GM23248 (cell line): ENCODE results near the gene LDHAL6A. TPM values are rescaled to one million over a fixed set of nuclear protein-coding genes. Genes with fewer than 3 reads are reported as not detected.

ENCODE experiments used
- DNase-seq: peaks from one replicate; pipeline ENCODE4 v3.0.0-alpha.2; 2015
- H2AFZ ChIP-seq: fragments of 200-600 bp; sonication (generic); 2 replicates; pipeline ENCODE4 v1.6.1; 2016; ENCODE audit warnings: antibody characterized with exemption
- H3F3A ChIP-seq: fragments of 200-600 bp; sonication (generic); 2 replicates; pipeline ENCODE4 v1.6.1; 2016; ENCODE audit warnings: mild to moderate bottlenecking, antibody characterized with exemption, mixed run types; ENCODE audit not compliant: insufficient read depth
- H3K27ac ChIP-seq: fragments of 200-600 bp; sonication (generic); 2 replicates; pipeline ENCODE4 v1.5.1; 2016; ENCODE audit warnings: mild to moderate bottlenecking
- H3K27me3 ChIP-seq: fragments of 200-600 bp; sonication (generic); replicated peaks from 2 replicates; pipeline ENCODE4 v1.6.1; 2016; ENCODE audit warnings: mild to moderate bottlenecking; ENCODE audit not compliant: insufficient read depth
- H3K36me3 ChIP-seq: fragments of 200-600 bp; sonication (generic); 2 replicates; pipeline ENCODE4 v1.6.1; 2016; ENCODE audit warnings: low read depth, mild to moderate bottlenecking
- H3K4me1 ChIP-seq: fragments of 200-600 bp; sonication (generic); 2 replicates; pipeline ENCODE4 v1.6.1; 2016; ENCODE audit warnings: mild to moderate bottlenecking; ENCODE audit not compliant: insufficient read depth
- H3K4me2 ChIP-seq: fragments of 200-600 bp; sonication (generic); one replicate; pipeline ENCODE4 v1.6.1; 2016; ENCODE audit warnings: mild to moderate bottlenecking; ENCODE audit not compliant: unreplicated experiment
- H3K4me3 ChIP-seq: fragments of 200-600 bp; sonication (generic); 2 replicates; pipeline ENCODE4 v1.5.1; 2016; ENCODE audit warnings: mild to moderate bottlenecking
- H3K79me2 ChIP-seq: fragments of 200-600 bp; sonication (generic); 2 replicates; pipeline ENCODE4 v1.6.1; 2016; ENCODE audit warnings: mild to moderate bottlenecking; ENCODE audit not compliant: insufficient read depth
- H3K9ac ChIP-seq: fragments of 200-600 bp; sonication (generic); 2 replicates; pipeline ENCODE4 v1.6.1; 2016; ENCODE audit warnings: mild to moderate bottlenecking
- H3K9me2 ChIP-seq: fragments of 200-600 bp; sonication (generic); 2 replicates; pipeline ENCODE4 v1.6.1; 2016; ENCODE audit warnings: mixed run types, mild to moderate bottlenecking, moderate library complexity; ENCODE audit not compliant: insufficient read depth
- H3K9me3 ChIP-seq: fragments of 200-600 bp; sonication (generic); one replicate; pipeline ENCODE4 v1.6.1; 2017; ENCODE audit warnings: low read depth
- H4K20me1 ChIP-seq: fragments of 200-600 bp; sonication (generic); 2 replicates; pipeline ENCODE4 v1.6.0; 2016; ENCODE audit not compliant: insufficient read depth
- EZH2 ChIP-seq: fragments of 200-600 bp; sonication (generic); IDR thresholded peaks from 2 replicates; pipeline ENCODE4 v1.6.1; 2018; ENCODE audit warnings: antibody characterized with exemption, mild to moderate bottlenecking; ENCODE audit not compliant: insufficient read depth, poor library complexity, severe bottlenecking
- EZH2phosphoT487 ChIP-seq: fragments of 200-600 bp; sonication (generic); IDR thresholded peaks from 2 replicates; pipeline ENCODE4 v1.6.1; 2018; ENCODE audit warnings: antibody characterized with exemption, moderate library complexity, mild to moderate bottlenecking, low read depth; ENCODE audit not compliant: insufficient read depth
- WGBS, 2 experiments: methylation state at CpG; one replicate each; pipeline ENCODE4 v1.1.6; 2015 to 2017; ENCODE audit warnings: low lambda C conversion rate in 2 of 2, low coverage in 1 of 2; ENCODE audit errors: missing lambda C conversion rate in 2 of 2; 5-methylcytosine and 5-hydroxymethylcytosine counted together
- in situ Hi-C: fragments of 300-500 bp; cut with MboI; formaldehyde crosslinking; loops from 2 replicates; pipeline ENCODE4 v1.15.0; 2020
- polyA plus RNA-seq: library from polyadenylated mRNA; unstranded; fragments of >200 nt; fragmentation: Nextera tagmentation; extraction: Ambion mirVana; gene quantifications from 2 replicates; pipeline ENCODE4 v1.2.1, GENCODE V29; 2016
- total RNA-seq: library from RNA; depleted of rRNA; stranded (reverse); fragments of >200 nt; shearing (Covaris generic); gene quantifications from 2 replicates; pipeline ENCODE4 v1.2.3, GENCODE V29; 2014; rRNA removed

The LDHAL6A gene
- total and polyA plus RNA-seq, 2 experiments from 2014 or later = 0.09 TPM; not detected in 1

- H2AFZ ChIP-seq = peak overlapping the region; percentile 88
- H3K9me3 ChIP-seq = no peaks in the 10 kb centered on the region
- peak overlapping the region; percentile 92 for H3K4me3 ChIP-seq
- peaks cover 25% of the 10 kb centered on the region for H3F3A ChIP-seq
- peak overlapping the region; percentile 93 for H3K9ac ChIP-seq
- in situ Hi-C loops = no loop called here
- no peak for DNase-seq
- H3K79me2 ChIP-seq = peaks cover 82% of the 10 kb centered on the region
- peak overlapping the region; percentile 95 for H3K27ac ChIP-seq
- no peaks in the 10 kb centered on the region for H3K9me2 ChIP-seq
- no peak for TF ChIP-seq EZH2phosphoT487
- no peak for TF ChIP-seq EZH2
- H3K4me2 ChIP-seq = peak overlapping the region; percentile 97
- no peaks in the 10 kb centered on the region for H3K27me3 ChIP-seq
- peaks cover 11% of the 10 kb centered on the region for H3K4me1 ChIP-seq
- 3% methylated on average over 8 of the region's 8 CpGs for WGBS, 2 experiments
- H3K36me3 ChIP-seq = peaks cover 6% of the 10 kb centered on the region; the same call in 1 of the 2 replicates
- H4K20me1 ChIP-seq = no peaks in the 10 kb centered on the region
These were observed 70.5 kb downstream of the LDHAL6A start for GRCh38 chr11:18526130-18526520.

GRCh38 chr11:18526521-18527296, 71.1 kb downstream of the LDHAL6A start, which contains the start of gene TSG101:
TSG101 (minus strand) TSS chr11:18526942; CDS start chr11:18526816, 126 bp downstream.
- no peaks in the 10 kb centered on the region for H3K27me3 ChIP-seq
- 0% methylated on average over 31 to 50 of the region's 57 CpGs for WGBS, 2 experiments
- H3K9ac ChIP-seq = peak within 1 kb of the TSS; percentile 93
- H3K9me2 ChIP-seq = no peaks in the 10 kb centered on the region
- peak within 1 kb of the TSS; percentile 95 for H3K27ac ChIP-seq
- peaks cover 25% of the 10 kb centered on the region for H3F3A ChIP-seq
- H2AFZ ChIP-seq = peak within 1 kb of the TSS; percentile 88
- no peak for TF ChIP-seq EZH2
- TF ChIP-seq EZH2phosphoT487 = no peak
- in situ Hi-C loops = no loop called here
- H3K4me2 ChIP-seq = peak within 1 kb of the TSS; percentile 97
- H3K36me3 ChIP-seq = peaks cover 12% of the 10 kb centered on the region
- peak within 1 kb of the TSS; percentile 92 for H3K4me3 ChIP-seq
- no peaks in the 10 kb centered on the region for H3K9me3 ChIP-seq
- H3K4me1 ChIP-seq = peaks cover 11% of the 10 kb centered on the region
- peak; percentile 93 for DNase-seq
- H4K20me1 ChIP-seq = no peaks in the 10 kb centered on the region
- peaks cover 81% of the 10 kb centered on the region for H3K79me2 ChIP-seq

GRCh38 chr11:18527512-18527911, 71.9 kb downstream of the LDHAL6A start:
- Histone ChIP-seq H3K79me2 (peaks cover 73% of the 10 kb centered on the region), H3K9me3 (no peaks in the 10 kb centered on the region)
- in situ Hi-C loops = no loop called here

More at GRCh38 chr11:18527512-18527911, 71.9 kb downstream of the LDHAL6A start:
- H2AFZ ChIP-seq = peak overlapping the region; percentile 88
- H3K9me2 ChIP-seq = no peaks in the 10 kb centered on the region
- H3K4me2 ChIP-seq = peak overlapping the region; percentile 97
- peak overlapping the region; percentile 92 for H3K4me3 ChIP-seq
- no peaks in the 10 kb centered on the region for H4K20me1 ChIP-seq
- H3F3A ChIP-seq = peaks cover 29% of the 10 kb centered on the region
- peak; percentile 77 for DNase-seq
- no peak for TF ChIP-seq EZH2phosphoT487
- TF ChIP-seq EZH2 = no peak
- peaks cover 11% of the 10 kb centered on the region for H3K4me1 ChIP-seq
- H3K9ac ChIP-seq = peak overlapping the region; percentile 93
- H3K36me3 ChIP-seq = peaks cover 20% of the 10 kb centered on the region
- peak overlapping the region; percentile 95 for H3K27ac ChIP-seq
- WGBS, 2 experiments = 2% methylated on average over 5 of the region's 5 CpGs
- H3K27me3 ChIP-seq = no peaks in the 10 kb centered on the region

Other genes with a start within 250 kb of the LDHAL6A start
- not detected in 2 replicates for gene SAA4, start 219.1 kb upstream of the LDHAL6A start, total RNA-seq
- not detected in 2 replicates for gene SAA4, start 219.1 kb upstream of the LDHAL6A start, polyA plus RNA-seq
- gene SAA2, start 207.2 kb upstream of the LDHAL6A start, total RNA-seq = not detected in 2 replicates
- not detected in 2 replicates for gene SAA2, start 207.2 kb upstream of the LDHAL6A start, polyA plus RNA-seq
- not detected in 2 replicates for gene SAA1, start 189.6 kb upstream of the LDHAL6A start, total RNA-seq
- not detected in 2 replicates for gene SAA1, start 189.6 kb upstream of the LDHAL6A start, polyA plus RNA-seq
- 34.7 and 34.9 TPM in 2 replicates for gene HPS5, start 133.7 kb upstream of the LDHAL6A start, total RNA-seq
- gene HPS5, start 133.7 kb upstream of the LDHAL6A start, polyA plus RNA-seq = 20.2 and 20.4 TPM in 2 replicates
- 77.4 and 89.8 TPM in 2 replicates for gene GTF2H1, start 133.3 kb upstream of the LDHAL6A start, total RNA-seq
- 58.7 and 61.6 TPM in 2 replicates for gene GTF2H1, start 133.3 kb upstream of the LDHAL6A start, polyA plus RNA-seq
- 2,432 and 2,912 TPM in 2 replicates for gene LDHA, start 61.3 kb upstream of the LDHAL6A start, total RNA-seq
- gene LDHA, start 61.3 kb upstream of the LDHAL6A start, polyA plus RNA-seq = 5,221 and 5,406 TPM in 2 replicates
- gene LDHC, start 43.5 kb upstream of the LDHAL6A start, total RNA-seq = not detected in 2 replicates
- 0.23 TPM in 1 of 2 replicates, not detected in the other for gene LDHC, start 43.5 kb upstream of the LDHAL6A start, polyA plus RNA-seq
- gene TSG101, start 71.1 kb downstream of the LDHAL6A start, total RNA-seq = 125 and 136 TPM in 2 replicates
- 131 and 138 TPM in 2 replicates for gene TSG101, start 71.1 kb downstream of the LDHAL6A start, polyA plus RNA-seq
- 38.8 and 42.0 TPM in 2 replicates for gene UEVLD, start 132.9 kb downstream of the LDHAL6A start, total RNA-seq
- 20.9 and 21.9 TPM in 2 replicates for gene UEVLD, start 132.9 kb downstream of the LDHAL6A start, polyA plus RNA-seq
- gene MISFA, start 143.9 kb downstream of the LDHAL6A start, total RNA-seq = not detected in 2 replicates
- 1.8 and 2.1 TPM in 2 replicates for gene MISFA, start 143.9 kb downstream of the LDHAL6A start, polyA plus RNA-seq
- gene SPTY2D1, start 178.5 kb downstream of the LDHAL6A start, total RNA-seq = 15.4 and 18.7 TPM in 2 replicates
- 12.3 TPM in 2 replicates for gene SPTY2D1, start 178.5 kb downstream of the LDHAL6A start, polyA plus RNA-seq
- under 0.01 and 0.32 TPM in 2 replicates for gene TMEM86A, start 242.9 kb downstream of the LDHAL6A start, total RNA-seq
- gene TMEM86A, start 242.9 kb downstream of the LDHAL6A start, polyA plus RNA-seq = 0.38 and 1.0 TPM in 2 replicates